HK-2 (cell line): Measurements from ENCODE around the gene FARP1.

ENCODE experiments used
- DNase-seq: peaks from one replicate; pipeline ENCODE4 v3.0.0-alpha.2; 2018; ENCODE audit not compliant: unreplicated experiment

The FARP1 gene

GRCh38 chr13:98459721-98460370 lies 317.0 kb downstream of the FARP1 start:
- DNase-seq, result no peak

DNA sequence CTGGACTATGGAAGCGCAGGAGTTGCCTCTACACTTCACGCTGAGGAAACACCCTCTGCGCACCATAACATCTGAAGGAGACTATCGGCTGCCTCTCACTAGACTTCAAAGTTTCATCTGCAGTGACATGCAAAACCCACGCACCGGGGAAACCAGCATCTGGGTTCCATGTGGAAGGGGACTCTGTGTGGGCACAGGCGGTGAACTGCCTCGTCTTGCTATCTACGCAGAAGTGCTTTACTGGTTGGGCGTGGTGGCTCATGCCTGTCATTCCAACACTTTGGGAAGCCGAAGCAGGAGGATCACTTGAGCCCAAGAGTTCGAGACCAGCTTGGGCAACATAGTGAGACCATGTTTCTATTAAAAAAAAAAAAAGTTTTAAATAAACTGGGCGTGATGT lies 317.6 kb downstream of the FARP1 start:
- DNase-seq, result no peak

DNA sequence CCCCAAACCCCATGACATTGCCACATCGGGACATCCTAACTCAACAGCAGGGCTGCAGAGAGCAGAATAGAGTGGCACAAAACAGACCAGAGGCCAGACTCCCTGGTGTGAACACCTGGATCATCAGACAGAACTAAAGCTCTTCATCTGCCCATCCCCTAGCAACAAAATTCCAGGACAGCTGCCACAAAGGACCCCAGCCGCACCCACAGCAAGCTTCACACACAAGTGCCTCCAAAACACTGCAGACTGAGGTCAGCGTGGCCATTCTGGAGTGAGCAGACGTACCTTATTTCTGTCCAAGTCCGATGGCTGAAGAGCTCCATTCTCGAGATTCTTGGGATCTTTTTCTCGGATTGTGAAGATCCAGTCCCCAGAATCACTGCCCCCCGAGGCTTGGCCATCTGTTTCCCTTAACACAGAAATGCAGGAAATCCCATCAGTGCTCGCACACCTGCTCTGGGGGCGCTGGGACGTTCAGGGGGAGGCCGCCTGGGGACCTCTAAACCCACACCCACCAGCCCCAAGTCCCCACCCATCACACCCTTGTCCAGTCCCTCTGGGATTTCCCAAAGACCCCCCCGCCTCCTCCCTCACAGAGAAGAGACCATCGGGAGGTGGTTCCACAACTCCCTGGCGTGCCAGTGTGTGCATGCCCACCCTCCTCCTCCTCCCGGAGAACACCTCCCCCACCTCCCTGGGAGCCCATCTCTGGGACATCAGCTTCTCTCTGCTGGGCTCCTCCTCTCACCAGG lies 318.8 kb downstream of the FARP1 start:
- no peak for DNase-seq

- no peak for DNase-seq
Observed at GRCh38 chr13:98462241-98462882, 319.5 kb downstream of the FARP1 start.

DNA sequence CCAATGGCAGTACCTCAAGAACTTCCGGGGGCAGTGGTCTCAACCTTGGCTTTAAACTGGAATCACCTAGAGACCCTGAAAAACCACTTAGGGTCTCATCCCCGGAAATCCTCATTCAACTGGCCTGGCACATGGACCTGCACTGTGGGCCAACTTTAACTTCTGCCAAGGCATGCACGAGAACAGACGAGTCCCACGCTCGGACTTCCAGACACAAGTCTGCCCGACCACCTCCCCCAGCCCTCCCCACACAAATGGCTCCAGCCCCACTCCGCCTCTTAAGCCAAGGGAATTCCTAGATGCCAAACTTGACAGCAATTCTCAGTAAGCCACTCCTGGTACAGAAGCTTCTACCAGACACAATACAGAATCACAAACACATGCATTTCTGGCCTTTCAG lies 320.1 kb downstream of the FARP1 start:
- DNase-seq, result no peak

GRCh38 chr13:98466634-98467236 lies 323.8 kb downstream of the FARP1 start:
- peak; percentile 45 for DNase-seq

- no peak for DNase-seq
Observed at GRCh38 chr13:98467263-98467985, 324.5 kb downstream of the FARP1 start.

GRCh38 chr13:98468361-98468760 lies 325.5 kb downstream of the FARP1 start:
- no peak for DNase-seq

GRCh38 chr13:98468929-98469328 lies 326.0 kb downstream of the FARP1 start:
- no peak for DNase-seq

- no peak for DNase-seq
Observed at GRCh38 chr13:98470920-98471319, 328.0 kb downstream of the FARP1 start.

- DNase-seq, result no peak
Observed at GRCh38 chr13:98471934-98472333, 329.0 kb downstream of the FARP1 start.

DNA sequence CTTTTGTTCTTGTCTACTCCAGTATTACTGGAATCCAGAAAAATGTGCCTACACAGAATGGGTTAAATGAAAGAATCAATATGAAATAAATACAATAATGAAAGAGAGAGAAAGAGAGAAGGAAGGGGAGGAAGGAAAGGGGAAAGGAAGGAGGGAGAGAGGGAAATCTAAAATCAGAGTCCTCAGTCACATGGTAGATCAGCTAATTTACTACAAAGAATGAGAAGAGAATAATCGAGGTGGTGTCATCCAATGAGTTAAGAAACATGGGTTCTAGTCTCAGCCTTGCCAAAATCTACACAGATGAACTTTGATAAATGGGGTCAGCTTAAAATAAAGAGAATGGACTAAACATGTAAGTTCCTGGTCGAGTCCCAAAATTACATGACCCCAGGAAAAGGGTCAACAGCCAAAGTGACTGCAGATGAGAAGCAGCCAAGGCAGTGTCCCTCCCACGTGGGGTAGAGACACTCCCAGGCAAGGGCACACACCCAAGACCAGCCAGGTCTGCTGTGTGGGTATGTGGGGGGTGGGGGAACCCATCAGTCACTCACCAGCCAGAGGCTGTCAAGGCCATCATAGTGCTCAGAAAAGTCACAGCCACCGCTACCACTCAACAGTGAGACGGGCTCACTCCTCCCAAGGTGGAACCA lies 330.4 kb downstream of the FARP1 start:
- no peak for DNase-seq

GRCh38 chr13:98473788-98474144 lies 330.9 kb downstream of the FARP1 start:
- no peak for DNase-seq

- no peak for DNase-seq
Observed at GRCh38 chr13:98474292-98474691, 331.4 kb downstream of the FARP1 start.

DNA sequence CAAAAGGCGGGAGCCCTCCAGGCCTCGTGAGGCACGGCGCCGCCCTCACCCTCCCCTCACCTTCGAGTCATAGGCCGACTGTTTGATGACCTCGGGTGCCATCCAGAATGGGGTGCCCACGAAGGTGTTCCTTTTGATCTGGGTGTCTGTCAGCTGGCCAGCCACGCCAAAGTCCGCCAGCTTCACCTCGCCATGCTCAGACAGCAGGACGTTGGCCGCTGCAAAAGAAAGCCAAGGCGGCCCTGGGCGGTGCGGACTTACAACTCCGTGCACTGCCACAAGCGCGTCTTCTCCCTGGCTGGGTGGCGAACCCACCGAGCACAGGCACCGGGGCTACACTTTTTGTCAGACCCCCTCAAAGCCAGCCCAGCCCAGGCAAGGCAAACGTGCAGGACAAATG lies 331.9 kb downstream of the FARP1 start:
- no peak for DNase-seq

- DNase-seq, result no peak
Observed at GRCh38 chr13:98475522-98475921, 332.6 kb downstream of the FARP1 start.

- no peak for DNase-seq
Observed at GRCh38 chr13:98476106-98476505, 333.2 kb downstream of the FARP1 start.

GRCh38 chr13:98476538-98476966 lies 333.7 kb downstream of the FARP1 start:
- peak; percentile 78 for DNase-seq

GRCh38 chr13:98478189-98479129 lies 335.6 kb downstream of the FARP1 start:
- DNase-seq, result peak; percentile 62

DNA sequence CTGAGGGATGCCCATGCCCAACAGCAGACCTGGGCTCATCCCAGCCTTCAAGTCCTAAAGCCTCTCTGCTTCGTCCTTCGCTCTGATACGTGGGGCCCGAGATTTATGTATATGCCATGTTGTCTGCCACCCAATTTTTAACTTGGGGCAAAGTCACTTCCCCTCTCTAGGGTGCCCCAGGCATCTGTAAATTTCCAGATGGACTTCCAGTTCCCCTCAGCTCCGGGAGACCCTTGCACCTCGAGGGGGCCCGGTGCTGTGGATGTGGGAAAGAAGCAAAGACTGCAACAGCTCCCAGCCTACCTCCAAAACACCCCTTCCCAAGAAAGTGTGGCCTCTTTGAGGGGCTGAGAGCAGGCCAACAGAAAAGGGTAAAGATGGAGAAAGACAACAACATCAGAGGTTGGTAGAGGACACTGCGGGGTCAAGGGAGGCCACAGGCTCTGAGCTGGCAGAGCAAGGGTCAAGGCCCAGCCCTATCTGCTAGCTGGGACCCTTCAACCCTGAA lies 336.7 kb downstream of the FARP1 start:
- DNase-seq, result no peak
